AG08396 (cell line): ENCODE data around the gene MTHFS.
"Not testable (repeated sequence)": the region's sequence is repeated elsewhere in the genome, so short reads cannot be mapped to it uniquely, and the experiment has no call there.

Source experiments
- DNase-seq: peaks from one replicate; pipeline ENCODE4 v3.0.0; 2012; ENCODE audit warnings: low spot score, mixed read lengths

The MTHFS gene

DNA sequence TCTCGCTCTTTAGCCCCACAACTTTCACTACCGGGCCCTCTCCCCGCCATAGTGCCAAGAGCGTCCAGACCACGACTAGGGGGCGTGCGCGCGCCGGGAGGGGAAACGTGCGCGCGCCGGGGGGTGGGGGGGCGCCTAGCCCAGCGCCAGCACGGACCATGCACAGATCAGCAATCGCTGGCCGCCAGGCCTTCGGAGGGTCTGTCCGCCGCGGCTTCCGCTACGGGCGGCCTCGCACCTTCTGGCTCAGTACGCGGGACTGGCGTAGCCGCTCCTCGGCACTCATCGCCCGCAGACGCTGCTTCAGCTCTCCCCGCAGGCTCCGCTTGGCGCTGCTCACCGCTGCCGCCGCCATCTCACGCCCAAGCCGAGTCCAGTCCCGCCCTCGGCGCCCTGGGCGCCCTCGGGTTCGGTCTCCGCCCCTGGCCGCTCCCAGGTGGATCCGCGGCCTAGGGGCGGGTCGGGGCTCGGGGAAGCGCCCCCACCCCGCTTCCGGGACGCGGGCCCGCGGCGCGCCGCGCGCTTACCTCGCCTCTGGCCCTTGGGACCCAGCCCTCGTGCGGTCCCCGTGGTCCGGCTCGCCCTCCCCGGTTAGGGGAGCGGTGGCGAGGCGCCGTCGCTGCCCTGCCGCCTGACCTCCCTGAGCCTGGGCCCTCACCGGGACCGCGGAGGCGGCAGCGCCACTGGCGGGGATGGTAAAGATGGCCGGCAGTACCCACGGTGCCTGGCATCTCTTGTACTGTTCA, at the start of gene MTHFS:
Gene MTHFS, minus strand, starts transcription at position 381 of the 746 bp plus-strand sequence. Its CDS starts 26 bp downstream, at position 355.
- DNase-seq, result peak; percentile 88

DNA sequence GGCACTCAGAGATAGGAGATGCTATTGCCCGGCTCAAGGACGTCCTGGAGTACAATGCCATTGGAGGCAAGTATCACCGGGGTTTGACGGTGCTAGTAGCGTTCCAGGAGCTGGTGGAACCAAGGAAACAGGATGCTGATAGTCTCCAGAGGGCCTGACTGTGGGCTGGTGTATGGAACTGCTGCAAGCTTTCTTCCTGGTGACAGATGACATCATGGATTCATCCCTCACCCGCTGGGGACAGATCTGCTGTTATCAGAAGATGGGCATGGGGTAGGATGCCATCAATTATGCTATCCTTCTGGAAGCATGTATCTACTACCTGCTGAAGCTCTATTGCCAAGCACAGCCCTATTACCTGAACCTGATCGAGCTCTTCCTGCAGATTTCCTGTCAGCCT, 47.8 kb upstream of the MTHFS start:
- no peak for DNase-seq

DNA sequence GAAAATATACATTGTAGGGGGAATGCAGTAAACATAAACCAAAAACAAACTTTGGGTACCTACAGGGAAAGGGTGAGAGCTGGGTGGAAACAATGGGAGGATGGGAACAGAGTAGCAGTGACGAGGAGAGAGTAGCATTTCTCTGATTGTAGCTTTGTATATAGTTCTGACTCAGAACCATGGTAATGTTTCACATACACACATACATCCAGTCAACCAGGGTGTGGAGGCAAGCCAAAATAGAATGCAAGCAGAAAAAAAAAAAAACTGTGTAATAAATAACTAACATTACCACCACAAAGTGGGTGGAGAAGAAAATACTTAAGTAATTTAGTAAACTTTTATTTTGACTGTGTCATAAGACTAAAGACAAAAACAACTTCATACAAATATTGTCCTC, 47.0 kb upstream of the MTHFS start:
- peak; percentile 47 for DNase-seq

DNA sequence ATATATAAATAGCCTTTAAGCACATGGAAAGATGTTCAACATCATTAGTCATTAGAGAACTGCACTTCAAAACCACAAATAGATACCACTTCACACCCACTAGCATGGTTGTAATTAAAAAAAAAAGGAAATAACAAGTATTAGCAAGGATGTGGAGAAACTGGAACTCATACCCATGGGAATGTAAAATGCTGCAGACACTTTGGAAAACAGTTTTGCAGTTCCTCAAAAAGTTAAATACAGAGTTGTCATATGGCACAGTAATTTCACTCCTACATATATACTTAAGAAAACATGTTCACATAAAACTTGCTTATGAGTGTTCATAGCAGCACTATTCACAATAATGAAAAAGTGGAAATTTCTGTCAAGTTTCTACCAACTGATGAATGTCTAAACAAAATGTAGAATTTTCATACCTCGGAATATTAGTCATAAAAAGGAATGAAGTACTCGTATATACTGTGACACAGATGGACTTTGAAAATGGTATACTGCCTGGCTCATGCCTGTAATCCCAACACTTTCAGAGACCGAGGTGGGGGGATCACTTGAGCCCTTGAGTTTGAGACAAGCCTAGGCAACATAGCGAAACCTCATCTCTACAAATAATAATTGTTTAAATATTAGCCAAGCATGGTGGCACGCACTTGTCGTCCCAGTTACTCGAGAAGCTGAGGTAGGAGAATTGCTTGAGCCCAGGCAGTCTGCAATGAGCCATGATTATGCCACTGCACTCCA, 46.1 kb upstream of the MTHFS start:
- peak; percentile 28 for DNase-seq

DNA sequence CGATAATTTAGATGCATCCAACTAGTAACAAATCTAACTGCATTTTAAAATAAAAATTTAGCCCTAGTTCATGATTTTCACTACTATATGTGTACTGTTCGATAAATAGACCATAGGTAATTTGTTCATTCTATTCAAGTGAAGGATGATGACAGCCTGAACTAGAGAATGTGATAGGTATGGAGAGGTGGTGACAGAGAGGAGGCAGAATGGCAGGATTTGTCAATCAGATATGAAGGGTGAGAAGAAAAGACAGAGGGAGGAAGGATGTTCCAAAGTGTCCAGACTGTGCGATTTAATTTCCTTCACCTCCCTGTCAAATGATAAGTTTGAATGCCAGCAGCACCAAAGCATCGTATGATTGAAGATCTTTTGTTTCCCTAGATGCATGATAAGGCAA, 42.6 kb upstream of the MTHFS start:
- DNase-seq, result no peak

DNA sequence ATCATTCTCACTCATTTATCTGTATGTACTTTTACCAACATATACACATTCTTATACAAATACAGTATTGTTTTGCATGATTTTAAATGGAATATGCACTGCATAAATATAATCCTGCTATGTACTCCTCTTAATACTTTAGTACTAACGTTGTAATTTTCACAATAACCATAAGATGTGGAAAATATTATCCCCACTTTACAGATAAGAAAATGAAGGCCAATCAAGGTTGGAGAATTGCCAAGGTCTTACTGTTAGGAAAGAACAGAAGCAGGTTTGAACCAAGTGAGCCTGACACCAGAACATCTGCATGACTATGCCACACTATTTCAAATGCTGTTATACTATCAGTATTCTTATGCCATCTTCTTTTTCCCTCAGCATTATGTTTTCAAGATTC, 41.3 kb upstream of the MTHFS start:
- DNase-seq, result no peak

DNA sequence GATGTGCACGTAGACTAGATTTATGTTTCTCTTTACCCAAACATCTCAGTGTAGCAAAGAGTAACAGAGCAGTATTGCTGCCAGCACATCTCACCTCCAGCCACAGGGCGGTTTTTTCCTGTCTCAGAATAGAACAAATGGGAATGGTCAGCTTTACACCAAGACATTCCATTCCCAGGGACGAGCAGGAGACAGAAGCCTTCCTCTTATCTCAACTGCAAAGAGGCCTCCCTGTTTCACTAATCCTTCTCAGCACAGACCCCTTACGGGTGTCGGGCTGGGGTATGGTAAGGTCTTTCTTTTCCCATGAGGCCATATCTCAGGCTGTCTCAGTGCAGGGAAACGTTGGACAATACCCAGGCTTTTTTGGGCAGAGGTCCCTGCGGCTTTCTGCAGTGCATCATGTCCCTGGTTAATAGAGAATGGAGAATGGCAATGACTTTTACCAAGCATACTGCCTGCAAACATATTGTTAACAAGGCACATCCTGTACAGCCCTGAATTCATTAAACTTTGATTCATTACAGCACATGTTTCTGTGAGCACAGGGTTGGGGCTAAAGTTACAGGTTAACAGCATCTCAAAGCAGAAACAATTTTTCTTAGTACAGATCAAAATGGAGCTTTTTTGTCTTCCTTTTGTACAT, 38.9 kb upstream of the MTHFS start:
- DNase-seq, result not testable (repeated sequence)

DNA sequence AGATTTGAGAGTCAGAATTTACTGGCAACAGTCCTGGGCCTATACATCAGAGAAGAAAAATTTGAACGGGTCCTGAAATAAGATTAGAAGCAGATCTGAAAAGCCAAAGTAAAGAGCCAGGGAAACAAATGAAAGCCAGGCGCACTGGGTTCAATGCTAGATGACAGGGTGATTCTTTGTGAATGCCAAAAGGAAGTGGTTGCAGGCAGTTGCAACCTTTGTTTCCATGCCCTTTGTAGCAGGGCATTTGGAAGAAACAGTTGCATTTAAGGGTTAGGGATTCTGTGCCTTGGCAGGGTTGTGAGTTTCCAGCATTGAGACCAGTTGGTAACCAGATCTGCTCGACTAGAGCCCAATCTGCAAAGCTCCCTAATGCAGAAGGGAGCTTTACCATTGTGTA, 36.4 kb upstream of the MTHFS start:
- DNase-seq, result no peak

DNA sequence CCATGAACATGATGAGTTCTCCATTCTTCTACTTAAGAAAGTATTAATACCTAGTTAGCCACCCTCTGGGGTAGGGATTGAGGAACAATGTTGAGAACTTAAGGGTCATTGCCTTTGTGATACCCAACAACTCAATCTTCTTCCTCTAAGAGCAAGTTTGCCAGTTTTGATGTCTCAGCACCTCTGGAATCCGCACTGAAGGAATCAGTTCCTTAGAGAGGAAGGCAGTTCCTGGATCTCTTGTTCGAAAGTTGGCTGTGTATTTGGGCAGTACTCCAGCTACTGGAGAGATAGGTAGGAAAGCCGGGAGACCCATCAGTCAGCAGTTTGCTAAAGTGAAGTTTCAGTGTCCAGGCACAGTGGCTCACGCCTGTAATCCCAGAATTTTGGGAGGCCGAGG, 35.6 kb upstream of the MTHFS start:
- DNase-seq, result no peak

DNA sequence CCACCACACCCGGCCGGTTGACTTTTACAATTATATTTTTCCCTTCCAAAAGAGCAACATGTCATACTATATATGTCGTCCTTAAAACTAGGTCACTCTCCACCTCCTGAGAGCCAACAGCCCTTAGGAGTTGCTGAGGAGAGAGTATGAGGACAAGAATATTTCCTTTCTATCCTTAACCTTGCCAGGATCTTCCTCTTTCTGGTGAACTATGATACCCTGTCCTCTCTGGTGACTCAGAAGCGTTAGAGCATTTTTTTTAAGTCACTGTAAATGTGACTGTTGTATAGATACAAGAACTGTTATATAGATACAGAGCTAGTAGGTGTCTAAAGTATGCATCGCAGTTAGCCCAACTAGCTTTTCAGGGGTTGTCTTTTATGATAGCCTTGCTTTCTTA, 33.7 kb upstream of the MTHFS start:
- no peak for DNase-seq

DNA sequence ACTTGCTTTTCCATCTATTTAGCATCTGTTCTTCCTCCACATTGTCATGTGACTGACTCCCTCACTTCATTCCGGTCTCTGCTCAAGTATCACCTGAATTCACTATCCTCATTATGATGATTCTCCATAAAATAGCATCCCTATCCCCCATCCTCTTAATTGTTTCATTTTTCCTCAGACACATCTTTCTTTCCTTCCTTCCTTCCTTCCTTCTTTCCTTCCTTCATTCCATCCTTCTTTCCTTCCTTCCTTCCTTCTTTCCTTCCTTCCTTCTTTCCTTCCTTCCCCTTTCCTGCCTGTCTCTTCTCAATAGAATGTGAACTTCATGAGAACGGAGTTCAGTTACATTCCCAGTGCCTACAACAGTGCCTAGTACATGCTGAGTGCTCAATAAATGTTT, 32.6 kb upstream of the MTHFS start:
- DNase-seq, result no peak

DNA sequence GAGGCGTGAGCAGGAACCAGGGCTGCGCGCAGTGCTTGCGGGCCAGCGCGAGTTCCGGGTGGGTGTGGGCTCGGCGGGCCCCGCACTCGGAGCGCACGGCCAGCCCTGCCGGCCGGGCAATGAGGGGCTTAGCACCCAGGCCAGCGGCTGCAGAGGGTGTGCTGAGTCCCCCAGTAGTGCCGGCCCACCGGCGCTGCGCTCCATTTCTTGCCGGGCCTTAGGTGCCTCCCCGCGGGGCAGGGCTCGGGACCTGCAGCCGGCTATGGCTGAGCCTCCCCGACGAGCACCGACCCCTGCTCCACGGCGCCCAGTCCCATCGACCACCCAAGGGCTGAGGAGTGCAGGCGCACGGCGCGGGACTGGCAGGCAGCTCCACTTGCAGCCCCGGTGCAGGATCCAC, 29.3 kb upstream of the MTHFS start:
- not testable (repeated sequence) for DNase-seq

DNA sequence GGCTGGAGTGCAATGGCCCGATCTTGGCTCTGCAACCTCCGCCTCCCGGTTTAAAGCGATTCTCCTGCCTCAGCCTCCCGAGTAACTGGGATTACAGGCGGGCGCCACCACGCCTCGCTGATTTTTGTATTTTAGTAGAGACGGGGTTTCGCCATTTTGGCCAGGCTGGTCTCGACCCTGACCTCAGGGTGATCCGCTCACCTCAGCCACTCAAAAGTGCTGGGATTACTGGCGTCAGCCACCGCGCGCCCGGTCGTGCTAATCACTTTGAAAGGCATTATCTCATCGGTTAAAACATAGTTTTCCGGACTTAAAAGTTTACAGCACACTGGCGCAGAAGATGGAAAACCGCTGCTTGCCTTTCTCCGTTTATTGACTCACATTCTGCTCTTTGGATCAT, 27.6 kb upstream of the MTHFS start:
- no peak for DNase-seq

DNA sequence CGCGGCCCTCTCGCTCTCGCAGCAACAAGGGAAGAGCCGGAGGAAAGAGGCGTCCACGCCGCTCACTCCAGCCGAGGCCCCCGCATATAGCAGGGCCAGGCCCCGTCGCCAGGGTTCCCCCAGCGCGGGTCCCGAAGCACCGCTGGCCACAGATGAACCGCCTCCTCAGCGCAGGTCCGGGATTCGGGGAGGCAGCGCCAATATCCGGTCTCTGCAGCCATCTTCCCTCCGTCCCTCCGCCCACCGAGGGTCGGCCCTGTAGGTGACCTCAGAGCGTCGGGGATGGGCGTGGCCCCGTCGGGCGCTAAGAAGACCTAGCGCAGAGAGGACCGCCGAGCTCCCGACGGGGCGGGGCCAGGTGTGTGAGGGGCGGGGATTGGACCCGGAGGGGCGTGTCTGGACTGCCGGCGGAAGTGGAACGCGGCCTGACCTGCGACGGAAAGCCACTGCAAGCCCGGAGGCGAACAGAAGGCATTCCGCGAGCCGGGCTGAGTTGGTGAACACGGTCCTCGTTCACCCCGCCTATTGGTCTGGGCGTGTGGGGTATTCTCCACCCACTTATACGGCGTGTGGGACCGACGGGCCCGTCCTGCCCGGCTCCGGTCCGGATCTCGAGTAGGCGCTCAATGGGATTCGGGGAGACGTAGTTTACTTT, 26.8 kb upstream of the MTHFS start:
- peak; percentile 97 for DNase-seq

DNA sequence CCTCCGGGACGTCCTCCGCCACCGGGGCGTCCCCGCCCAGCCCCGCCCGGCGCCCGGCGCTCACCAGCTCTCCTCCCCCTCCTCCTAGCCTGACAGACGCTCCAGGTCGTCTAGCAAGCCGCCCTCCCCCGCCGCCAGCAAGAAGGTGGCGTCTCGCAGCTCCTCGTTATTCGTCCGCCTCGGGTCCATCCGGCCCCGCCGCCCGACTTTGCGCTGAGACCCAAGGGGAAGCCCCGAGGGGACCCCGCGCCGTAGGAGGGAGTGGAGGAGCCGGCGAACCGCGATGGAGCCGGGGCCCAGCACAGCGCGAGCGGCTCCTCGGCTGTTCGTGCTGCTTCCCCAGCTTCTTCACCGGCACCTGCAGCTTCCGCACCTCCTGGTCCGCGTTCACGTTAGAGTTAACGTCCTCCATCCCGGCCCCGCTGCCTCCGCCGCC, 26.3 kb upstream of the MTHFS start:
- DNase-seq, result peak; percentile 82

DNA sequence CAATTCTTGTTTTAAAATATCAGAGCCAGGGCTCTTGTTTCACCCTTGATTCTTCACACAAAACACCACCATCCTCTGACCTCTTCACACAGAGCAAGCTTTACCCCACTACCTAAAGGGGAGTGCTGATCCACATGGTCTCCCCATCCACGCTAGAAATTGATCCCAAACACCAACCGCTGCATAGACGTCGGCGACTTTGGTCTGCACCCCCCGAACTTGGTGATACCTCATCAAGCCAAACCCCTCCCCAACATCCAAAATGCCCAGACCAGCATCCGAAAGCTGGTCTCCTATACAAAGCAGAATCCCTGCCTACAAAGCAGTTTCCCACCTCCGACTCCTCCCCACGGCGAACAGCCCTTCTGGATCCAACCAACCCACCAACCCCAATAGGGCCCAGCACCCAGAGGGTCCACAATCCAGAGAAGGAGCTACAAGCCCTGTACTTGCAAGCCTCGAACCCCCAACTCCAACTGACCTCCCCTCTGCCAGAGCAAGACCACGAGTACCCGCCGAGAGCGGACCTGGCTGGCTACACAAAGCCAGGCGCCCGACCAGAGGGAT, 25.8 kb upstream of the MTHFS start:
- DNase-seq, result peak; percentile 17

DNA sequence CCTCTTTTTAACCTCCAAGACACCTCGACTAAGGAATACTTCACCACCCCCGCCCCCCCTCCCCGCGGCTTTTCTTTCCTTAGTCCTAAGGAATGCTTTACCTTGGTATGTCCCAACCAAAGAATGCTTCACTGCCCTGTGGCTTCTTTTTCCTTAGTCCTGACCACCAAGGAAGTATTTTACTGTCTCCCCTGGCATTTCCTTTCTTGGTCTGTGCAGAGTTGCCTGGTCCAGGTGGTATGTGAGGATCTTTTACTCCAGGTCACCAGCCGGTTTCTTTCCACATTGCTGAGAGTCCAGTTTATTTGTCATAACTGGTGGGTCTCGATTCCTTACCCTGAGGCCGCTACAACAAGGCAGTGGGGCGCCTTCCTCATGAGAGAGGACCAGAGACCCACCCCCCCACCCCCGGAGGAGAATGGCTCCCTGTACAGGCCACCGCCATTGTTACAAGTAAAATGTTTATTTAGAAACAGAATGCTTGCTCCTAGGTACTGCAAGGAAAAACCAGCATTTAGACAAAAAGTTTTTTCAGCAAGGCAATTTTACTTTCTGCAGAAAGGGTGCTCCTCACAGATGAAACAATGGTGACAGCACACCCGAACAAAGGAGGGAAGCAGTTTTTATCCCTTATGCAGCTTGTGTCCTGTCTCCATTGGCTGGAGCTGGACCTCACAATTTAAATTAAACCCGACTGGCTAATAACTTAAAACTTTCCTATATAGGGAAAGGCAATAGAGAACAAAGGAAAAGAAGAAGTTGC, 23.1 kb upstream of the MTHFS start:
- DNase-seq, result no peak

DNA sequence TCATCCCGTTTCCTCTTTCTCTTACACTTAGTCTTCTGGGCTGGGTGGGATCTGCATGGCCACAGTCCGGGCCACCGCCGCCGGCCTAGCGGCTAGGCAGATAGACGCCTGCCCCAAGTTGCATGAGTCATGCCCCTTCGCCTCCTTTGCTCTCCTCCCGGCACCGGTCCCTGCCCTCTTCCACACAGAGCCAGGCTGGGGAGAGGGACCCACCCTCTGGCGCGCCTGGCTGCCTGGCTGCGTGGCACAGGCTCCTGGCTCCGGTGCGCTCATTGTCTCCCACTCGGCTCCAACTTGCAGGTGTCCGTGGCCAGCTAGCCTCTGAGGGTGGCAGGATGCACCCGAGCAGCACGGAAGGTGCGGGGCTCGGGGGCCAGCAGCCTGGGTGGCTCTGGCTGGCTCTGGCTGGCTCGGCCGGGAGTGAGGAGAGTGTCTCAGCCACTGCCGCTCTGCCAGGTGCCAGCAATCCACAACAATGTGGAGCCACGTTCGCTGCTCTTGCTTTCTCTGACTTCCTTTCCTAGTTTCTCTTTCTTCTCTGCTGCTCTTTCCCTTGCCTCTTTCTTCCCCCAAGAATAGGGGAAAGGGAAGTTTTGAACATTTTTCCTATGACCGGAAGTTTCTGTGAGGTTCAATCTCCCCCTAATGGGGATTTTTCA, 22.4 kb upstream of the MTHFS start:
- no peak for DNase-seq

DNA sequence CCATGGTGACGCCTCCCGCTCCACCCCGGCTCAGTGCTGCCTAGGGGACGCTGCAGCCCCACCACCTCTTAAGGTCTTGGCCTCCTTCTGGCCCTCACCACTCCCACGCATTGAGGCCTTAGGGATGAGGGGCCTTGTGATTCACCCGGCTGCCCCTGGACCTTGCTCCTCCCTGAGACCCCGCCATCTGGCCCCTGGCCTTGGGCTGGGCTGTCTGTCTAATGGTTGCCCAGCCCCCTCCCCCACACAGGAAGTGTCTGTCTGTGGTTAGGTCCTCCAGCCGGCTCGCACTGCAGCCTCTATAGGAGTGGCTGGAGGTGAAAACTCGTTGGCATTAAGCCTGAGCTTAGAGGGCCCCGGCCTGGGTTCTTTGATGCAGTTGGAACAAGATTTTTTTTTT, 21.5 kb upstream of the MTHFS start:
- no peak for DNase-seq

DNA sequence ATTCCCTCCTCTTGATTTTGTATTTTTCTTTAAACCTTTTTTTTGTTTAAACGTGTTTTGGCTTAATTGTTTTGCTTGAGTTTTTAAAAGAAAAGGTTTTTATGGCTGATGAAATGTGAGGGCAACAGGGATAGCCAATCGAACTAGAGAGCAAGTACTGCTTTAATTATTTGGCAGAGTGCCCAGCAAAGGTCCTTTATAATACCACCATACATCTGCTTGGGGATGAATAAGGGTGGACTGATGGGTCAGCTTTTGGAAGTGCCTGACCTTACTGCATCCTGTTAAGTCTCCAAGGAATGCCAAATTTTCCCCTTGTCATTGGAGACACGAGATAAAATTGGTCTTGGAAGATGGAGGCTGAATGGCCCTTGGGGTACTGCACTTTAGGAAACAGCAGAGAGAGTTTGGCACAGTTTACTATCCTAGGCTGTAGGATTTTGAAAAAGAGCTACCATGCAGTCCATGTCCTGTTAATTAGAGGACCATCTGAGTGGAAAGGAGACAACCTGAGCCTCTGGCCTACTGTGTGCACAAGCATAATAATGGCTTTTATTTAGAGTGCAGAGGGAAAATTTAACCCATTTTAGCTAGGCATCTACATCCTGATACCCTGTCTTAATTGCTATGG, 19.8 kb upstream of the MTHFS start:
- no peak for DNase-seq
